Endothelial cell (in vitro differentiated cells): ENCODE data around the gene ABCF2. TPM values are rescaled to one million over a fixed set of nuclear protein-coding genes. Genes with fewer than 3 reads are reported as not detected.

Experiments
- DNase-seq: peaks from one replicate; pipeline ENCODE4 v3.0.0; 2021; ENCODE audit warnings: low spot score
- H3K27ac Mint-ChIP-seq: one replicate; pipeline ENCODE4 v1.8.0; 2021; ENCODE audit warnings: mixed read lengths, inconsistent platforms; ENCODE audit not compliant: unreplicated experiment
- H3K27me3 Mint-ChIP-seq: one replicate; pipeline ENCODE4 v1.8.0; 2021; ENCODE audit warnings: mild to moderate bottlenecking, moderate library complexity, mixed read lengths, inconsistent platforms; ENCODE audit not compliant: unreplicated experiment
- H3K36me3 Mint-ChIP-seq: one replicate; pipeline ENCODE4 v1.8.0; 2021; ENCODE audit warnings: mild to moderate bottlenecking, low read depth, mixed read lengths, inconsistent platforms; ENCODE audit not compliant: unreplicated experiment
- H3K4me1 Mint-ChIP-seq: one replicate; pipeline ENCODE4 v1.8.0; 2021; ENCODE audit warnings: mild to moderate bottlenecking, mixed read lengths, inconsistent platforms; ENCODE audit not compliant: unreplicated experiment
- H3K4me3 Mint-ChIP-seq: one replicate; pipeline ENCODE4 v1.8.0; 2021; ENCODE audit warnings: mild to moderate bottlenecking, mixed read lengths, inconsistent platforms; ENCODE audit not compliant: unreplicated experiment
- H3K9me3 Mint-ChIP-seq: one replicate; pipeline ENCODE4 v1.8.0; 2021; ENCODE audit warnings: mixed read lengths, inconsistent platforms; ENCODE audit not compliant: unreplicated experiment
- CTCF ChIP-seq: fragments of 200-600 bp; sonication (generic); IDR thresholded peaks from one replicate; pipeline ENCODE4 v1.5.0; 2021; ENCODE audit warnings: antibody characterized with exemption; ENCODE audit not compliant: unreplicated experiment
- long read RNA-seq: library from polyadenylated mRNA; unstranded; transcript quantifications from one replicate; pipeline ENCODE4 v2.0.0, GENCODE V29; 2020; ENCODE audit not compliant: unreplicated experiment
- total RNA-seq: library from RNA; stranded (reverse); fragmentation: NEBNext Ultra II Directional; extraction: Animal tissue kit (Norgen Biotek cat#: 25700); gene quantifications from one replicate; pipeline ENCODE4 v1.2.1, GENCODE V29; 2021; ENCODE audit not compliant: unreplicated experiment

ABCF2 gene
- total RNA-seq, result 39.6 TPM
- long read RNA-seq, transcript ABCF2-201 (15 exons, 3,546 nt), result major isoform, 19 of 19 reads
- long read RNA-seq, partial matches to known transcripts, result 0 of 19 reads
- long read RNA-seq, other reads (novel, unspliced or antisense), result 0 of 19 reads

- peak within 1 kb of the TSS; percentile 97 for H3K4me3 Mint-ChIP-seq
- peaks cover 25% of the 10 kb centered on the region for H3K4me1 Mint-ChIP-seq
- no peak for TF ChIP-seq CTCF
- no peaks in the 10 kb centered on the region for H3K9me3 Mint-ChIP-seq
- peak; percentile 99 for DNase-seq
- H3K36me3 Mint-ChIP-seq, result peaks cover 28% of the 10 kb centered on the region
- peak within 1 kb of the TSS; percentile 89 for H3K27ac Mint-ChIP-seq
- H3K27me3 Mint-ChIP-seq, result peaks cover 10% of the 10 kb centered on the region
These were observed at the start of gene ABCF2 for GRCh38 chr7:151226875-151227782. TSS of gene ABCF2 (minus strand) at chr7:151227205. CDS start at chr7:151226458, 747 bp downstream.

DNA sequence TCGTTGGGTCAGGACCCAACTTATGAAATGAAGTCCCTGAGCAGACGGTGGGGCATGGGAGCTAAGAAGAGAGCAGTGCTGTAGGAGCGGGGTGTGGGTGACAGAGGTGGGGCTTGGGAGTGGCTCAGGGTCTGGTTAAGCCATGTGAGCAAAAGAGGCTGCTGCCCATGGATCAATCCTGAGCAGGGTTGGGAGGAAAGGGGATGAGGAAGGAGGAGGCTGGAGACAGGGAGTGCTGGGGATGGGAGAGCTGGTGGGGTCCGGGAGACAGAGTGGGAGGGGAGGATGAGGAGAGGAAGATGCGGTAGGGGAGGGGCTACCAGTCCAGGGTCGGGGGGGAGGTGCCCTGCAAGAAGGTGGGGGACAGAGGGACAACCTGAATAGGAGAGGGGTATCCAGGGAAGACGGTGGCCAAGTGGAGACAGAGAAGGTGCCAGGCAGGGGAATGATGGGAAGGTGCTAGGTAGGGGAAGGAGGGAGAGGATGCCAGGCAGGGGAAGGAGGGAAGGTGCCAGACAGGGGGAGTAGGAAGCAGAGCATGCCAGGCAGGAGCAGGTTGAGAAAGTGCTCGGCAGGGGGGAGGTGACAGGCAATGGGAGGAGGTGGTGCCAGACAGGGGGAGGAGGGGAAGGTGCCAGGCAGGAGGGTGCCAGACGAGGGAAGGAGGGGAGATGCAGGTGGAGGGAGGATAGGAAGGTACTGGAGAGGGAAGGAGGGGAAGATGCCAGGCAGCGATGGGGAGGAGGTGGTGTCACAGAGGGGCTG lies 49.0 kb upstream of the ABCF2 start:
- peaks cover 3% of the 10 kb centered on the region for H3K4me1 Mint-ChIP-seq
- H3K27ac Mint-ChIP-seq, result no peak overlapping the region
- no peak for TF ChIP-seq CTCF
- H3K27me3 Mint-ChIP-seq, result peaks cover 8% of the 10 kb centered on the region
- H3K4me3 Mint-ChIP-seq, result no peak overlapping the region
- H3K9me3 Mint-ChIP-seq, result no peaks in the 10 kb centered on the region
- DNase-seq, result no peak
- no peaks in the 10 kb centered on the region for H3K36me3 Mint-ChIP-seq

DNA sequence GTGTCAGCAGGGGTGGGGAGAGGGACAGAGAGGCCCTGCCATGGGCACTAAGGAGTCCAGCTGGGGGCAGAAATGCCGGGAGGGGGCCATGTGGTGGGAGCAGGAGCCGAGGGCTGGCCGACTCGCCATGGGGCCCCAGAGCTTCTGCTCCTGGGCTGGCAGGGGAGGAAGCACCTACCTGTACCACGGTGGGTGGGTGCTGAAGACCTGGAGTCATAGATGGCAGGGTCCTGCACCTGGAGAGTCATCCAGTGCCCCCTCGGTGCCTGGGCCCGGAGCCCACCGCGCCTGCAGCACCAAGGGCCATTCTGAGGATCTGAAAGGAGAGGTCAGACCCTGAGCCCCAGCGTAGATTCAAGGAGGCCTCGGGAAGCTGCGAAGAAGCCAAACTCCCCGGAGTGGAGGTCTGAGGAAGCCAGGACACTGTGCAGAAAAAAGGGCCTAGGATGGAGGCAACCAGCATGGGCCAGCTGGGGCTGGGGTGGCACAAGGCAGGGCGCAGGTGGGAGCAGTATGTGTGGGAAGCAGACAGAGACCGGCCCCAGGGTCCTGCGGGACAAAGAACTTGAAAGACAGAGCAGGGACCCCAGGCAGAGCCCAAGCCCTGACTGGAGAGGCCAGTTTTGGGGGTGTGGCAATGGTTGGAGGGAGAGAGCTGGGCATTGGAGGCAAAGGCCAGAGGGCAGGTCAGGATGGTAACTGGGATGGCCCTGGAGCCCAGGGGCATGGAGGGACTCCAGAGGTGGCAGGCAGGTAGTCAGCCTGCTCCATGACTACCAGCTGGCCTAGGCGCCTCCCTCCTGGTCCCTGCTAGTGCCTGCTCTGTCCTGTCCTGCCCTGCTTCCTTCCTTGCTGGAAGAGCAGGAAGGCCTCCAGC lies 48.2 kb upstream of the ABCF2 start:
- no peak for TF ChIP-seq CTCF
- no peak overlapping the region for H3K4me3 Mint-ChIP-seq
- H3K9me3 Mint-ChIP-seq, result no peaks in the 10 kb centered on the region
- peaks cover 3% of the 10 kb centered on the region for H3K4me1 Mint-ChIP-seq
- H3K27me3 Mint-ChIP-seq, result peaks cover 12% of the 10 kb centered on the region
- no peak overlapping the region for H3K27ac Mint-ChIP-seq
- no peaks in the 10 kb centered on the region for H3K36me3 Mint-ChIP-seq
- no peak for DNase-seq

GRCh38 chr7:151274396-151274795 lies 47.4 kb upstream of the ABCF2 start:
- Mint-ChIP-seq H3K9me3 (no peaks in the 10 kb centered on the region), H3K4me3 (no peak overlapping the region), H3K27me3 (peaks cover 14% of the 10 kb centered on the region), H3K36me3 (no peaks in the 10 kb centered on the region), H3K27ac (peak overlapping the region; percentile 11), H3K4me1 (peaks cover 3% of the 10 kb centered on the region)
- no peak for TF ChIP-seq CTCF
- DNase-seq, result no peak
